Left ventricle myocardium superior (tissue), 1 donor: ENCODE data around the gene RPTOR. TPM values are rescaled to one million over a fixed set of nuclear protein-coding genes. Genes with fewer than 3 reads are reported as not detected.
"Not testable (repeated sequence)": the region's sequence is repeated elsewhere in the genome, so short reads cannot be mapped to it uniquely, and the experiment has no call there.

ENCODE experiments used
- ATAC-seq: fragments of 200-7000 bp; cut with Tn5 transposase; one replicate; pipeline ENCODE4 v1.9.1; 2020; ENCODE audit warnings: mild to moderate bottlenecking, moderate library complexity
- DNase-seq: peaks from one replicate; pipeline ENCODE4 v3.0.0-alpha.2; 2020
- intact Hi-C: fragments of 100-400 bp; cut with micrococcal nuclease; formaldehyde crosslinking; loops from one replicate; pipeline ENCODE4 v1.11.0; 2022
- total RNA-seq: library from RNA; stranded (reverse); fragmentation: NEBNext Ultra II Directional; extraction: Animal tissue kit (Norgen Biotek cat#: 25700); gene quantifications from one replicate; pipeline ENCODE4 v1.2.1, GENCODE V29; 2021
- donor health status: DM: no; HTN: yes; CAD: no; lungs with severe emphysema.

The RPTOR gene
- total RNA-seq, 1 donor from 2014 or later = 20.9 TPM

DNA sequence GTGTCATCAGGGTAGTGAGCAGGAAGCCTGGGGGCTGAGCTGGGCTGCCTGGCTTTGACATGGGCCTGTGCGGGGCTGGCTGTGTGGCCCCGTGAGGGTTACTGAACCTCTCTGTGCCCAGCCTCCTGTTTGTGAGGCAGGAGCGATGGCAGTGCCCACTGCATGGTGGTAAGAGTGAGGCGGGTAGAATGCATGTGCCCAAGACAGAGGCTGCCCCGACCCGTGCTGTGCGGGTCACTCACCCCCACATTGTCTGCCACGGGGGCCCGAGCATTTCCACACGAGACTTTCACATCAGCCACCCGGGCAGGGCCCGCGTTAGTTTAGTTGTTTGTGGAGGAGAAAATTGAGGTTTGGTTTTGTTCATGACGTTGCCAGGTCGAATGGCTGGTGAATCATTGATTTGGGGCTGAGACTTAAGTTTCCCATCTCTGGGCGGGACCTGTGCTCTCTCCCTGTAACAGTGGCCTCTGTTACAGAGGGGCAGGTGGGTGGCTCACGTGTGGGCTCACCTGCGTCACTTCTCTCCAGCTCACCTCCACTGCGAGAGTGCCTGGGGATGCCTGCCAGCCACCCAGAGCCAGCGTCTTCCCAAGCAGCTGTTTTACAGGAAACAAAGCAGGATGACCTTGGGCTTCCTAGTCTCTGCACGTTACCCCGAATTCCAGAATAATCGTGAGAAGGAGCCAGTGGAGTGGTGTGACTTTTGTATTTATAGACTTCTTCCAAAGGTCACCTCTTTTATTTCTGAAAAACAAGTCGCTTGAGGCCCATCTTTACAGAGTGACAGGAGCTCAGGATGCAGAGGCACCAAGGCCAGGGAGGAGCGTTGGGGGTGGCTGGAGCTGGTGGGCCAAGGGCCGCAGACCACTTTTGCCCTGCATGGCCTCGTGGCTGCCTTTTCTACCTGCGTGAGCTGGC, 150.6 kb downstream of the RPTOR start:
- no peak for ATAC-seq
- intact Hi-C loops = no loop called here

DNA sequence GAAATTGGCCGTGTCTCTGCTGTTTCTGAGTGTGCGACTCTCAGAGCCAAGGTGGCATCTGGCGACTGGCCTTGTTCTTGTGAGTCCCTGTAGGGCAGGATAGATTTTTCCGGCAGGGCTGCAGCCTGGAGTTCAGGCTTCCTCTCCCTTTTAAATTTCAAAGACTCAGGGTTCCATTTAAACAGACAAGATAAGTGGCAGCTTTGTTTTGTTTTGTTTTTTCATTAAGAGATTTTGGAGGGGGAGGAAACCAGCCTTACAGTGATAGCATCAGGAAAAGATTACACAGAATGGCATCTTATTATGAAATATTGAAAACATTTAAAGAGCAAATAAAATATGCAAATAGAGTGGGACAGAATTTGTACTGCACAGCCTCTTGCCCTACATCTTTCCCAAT, 151.3 kb downstream of the RPTOR start:
- intact Hi-C loops = no loop called here
- DNase-seq (no peak), ATAC-seq (no peak)

More for the DNA sequence above, 150.6 kb downstream of the RPTOR start:
- no peak for DNase-seq

DNA sequence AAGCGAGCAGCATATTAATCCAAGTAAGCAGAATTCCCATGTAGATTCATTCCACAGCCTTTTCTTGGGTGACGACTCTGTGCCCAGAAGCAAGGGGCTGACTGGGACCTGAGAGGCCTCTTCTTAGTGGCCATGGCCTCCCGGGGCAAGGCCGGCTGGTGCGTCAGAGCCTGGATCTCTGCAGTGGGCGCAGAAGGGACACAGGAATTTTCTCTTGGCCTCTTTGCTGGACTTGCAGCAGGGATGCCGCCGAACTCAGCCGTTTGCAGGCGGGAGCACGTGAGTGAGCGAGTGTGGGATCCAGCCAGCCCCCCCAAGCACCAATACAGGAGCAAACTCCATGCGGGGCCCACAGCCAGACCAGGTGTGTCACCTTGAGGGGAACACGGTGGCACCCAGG, 151.8 kb downstream of the RPTOR start:
- DNase-seq (no peak), ATAC-seq (no peak)
- intact Hi-C loops = no loop called here

DNA sequence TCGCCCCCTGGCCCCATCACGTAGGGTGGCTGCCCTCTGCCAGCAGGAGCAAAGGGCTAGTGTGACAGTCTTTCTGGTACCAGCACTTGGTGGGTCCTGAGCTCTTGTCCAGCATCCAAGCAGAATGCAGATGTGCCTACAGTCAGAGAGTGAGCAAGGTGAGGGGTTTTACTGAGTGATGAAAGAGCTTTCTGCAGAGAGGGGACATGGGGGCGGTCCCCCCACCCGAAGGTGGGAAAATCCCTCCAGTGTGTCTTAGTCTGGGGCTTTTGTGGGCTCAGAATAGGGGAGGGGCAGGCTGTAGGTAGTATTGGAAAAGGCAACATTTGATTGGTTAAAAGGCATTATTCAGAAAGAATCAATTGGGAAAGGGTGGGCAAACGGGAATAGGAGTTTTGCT, 152.3 kb downstream of the RPTOR start:
- ATAC-seq (no peak), DNase-seq (no peak)
- intact Hi-C loops = no loop called here

DNA sequence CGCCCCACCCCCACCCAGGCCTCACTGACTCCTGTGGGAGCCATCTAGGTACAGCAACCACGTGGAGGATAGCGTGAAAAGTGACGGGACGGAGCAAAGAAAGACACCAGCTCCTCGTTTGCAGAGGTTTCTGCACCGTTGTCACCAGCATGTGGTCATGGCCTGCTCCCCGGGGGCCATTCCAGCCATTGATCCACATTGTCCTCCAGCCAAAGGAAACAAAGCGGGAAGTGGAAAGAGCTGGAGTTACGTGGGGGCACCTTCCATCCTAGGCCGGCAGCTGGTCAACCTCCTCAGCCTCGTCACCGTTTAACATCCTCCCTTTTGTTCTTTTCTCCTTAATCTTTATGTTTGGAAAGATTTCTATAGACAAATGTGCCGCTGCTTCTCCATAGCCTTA, 153.7 kb downstream of the RPTOR start:
- no peak for DNase-seq
- no peak for ATAC-seq
- intact Hi-C loops = no loop called here

DNA sequence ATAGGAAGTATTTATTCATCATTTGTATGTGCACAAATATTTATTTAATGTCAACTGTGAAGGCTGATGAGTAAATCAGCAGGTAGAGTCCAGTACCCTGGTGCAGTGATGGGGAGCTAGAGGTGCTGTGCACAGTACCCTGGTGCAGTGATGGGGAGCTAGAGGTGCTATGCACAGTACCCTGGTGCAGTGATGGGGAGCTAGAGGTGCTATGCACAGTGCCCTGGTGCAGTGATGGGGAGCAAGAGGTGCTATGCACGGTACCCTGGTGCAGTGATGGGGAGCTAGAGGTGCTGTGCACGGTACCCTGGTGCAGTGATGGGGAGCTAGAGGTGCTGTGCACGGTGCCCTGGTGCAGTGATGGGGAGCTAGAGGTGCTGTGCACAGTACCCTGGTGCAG, 154.6 kb downstream of the RPTOR start:
- DNase-seq, intact Hi-C loops: not testable (repeated sequence)

DNA sequence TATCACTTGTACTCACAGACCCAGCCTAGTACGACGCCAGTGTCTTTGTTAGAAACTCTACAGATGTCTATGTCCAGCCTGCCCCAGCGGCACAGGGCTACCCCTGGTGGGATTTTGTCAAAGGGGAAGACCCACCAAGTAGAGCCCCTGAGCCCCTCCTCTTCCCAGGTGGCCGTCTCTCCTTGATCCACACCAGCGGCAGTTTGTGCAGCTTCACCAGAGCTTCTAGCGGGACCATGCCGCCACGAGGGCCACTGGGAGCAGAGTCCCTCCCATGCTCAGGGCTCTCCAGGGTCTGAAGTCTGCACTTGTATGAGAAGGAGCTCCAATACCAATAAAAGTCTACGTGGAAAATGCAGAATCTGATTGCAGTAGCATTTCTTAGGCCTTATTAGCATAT, 157.1 kb downstream of the RPTOR start:
- intact Hi-C loops = no loop called here
- no peak for ATAC-seq
- DNase-seq = no peak

More for the DNA sequence above, 154.6 kb downstream of the RPTOR start:
- ATAC-seq = not testable (repeated sequence)

DNA sequence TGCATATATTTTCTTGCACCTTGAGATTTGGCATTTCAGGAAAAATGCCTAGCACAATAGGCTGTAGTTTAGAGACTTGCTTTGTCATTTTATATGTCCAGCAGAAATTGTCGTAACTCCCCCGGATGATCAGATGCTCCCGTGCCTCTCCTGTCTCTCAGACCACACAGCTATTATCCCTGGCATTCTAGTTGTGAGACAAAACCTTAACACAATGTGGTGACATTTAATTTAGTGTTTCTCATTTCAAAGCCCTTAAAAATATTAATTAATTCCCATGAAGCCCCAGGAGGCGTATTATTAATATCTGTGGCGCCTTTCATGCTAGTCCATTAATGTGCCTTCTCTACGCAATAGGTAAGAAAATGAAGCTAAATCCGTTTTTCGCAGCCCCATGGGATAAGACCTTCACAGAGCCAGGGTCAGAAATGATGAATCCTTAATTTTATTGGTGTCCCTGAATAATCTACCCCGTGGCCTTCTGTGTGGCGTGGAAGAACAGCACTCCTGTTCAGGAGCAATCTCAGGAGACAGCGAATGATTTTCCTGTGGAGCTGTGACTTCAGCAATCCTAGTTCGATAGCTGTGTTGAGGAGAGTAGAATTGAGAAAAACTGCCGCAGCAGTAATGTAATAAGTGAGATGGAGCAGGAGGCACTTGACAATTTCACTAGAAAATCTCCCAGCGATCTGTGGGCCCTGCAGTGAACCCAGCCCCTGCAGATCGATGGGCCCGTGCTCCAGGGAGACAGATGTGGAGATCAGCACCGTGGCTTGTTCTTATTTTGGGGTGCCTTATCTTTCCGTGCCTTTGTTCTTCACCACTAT, 157.9 kb downstream of the RPTOR start:
- no peak for DNase-seq
- intact Hi-C loops = no loop called here
- no peak for ATAC-seq

DNA sequence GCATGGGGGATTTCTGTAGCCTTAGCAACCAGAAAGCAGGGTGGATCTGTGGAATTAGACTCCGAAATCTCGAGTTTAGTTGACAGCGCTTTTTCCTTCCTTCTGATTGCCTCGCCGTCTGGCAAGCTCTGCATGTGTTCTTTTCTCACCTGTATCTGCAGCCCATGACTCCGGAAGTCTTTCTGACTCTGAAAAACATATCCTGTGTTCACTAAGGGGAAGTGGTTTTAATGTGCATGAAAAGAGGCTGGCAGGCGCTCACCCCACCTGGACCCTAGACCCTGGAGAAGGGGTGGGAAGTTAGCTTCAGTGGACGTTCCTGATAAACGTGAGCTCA, 158.5 kb downstream of the RPTOR start:
- intact Hi-C loops = no loop called here
- ATAC-seq (no peak), DNase-seq (no peak)

DNA sequence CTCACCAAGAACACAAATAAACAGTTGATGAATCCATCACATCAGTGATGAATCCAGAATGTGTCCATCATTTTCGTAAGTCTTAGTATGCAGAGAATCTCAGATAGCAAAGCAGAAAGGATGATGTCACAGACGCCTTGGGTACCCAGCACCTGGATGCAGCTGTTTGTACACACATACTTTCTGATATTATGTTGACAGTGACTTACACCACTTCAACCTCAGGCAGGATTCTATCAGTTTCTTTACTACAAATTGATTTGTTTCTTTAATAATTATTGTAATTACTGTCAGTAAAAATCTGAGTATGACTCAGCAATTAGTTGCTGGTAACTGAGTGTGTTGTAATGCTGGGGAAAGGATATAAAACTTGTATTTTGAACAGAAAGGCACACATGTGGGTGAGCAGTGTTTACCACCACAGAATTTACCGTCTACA, 159.8 kb downstream of the RPTOR start:
- DNase-seq = no peak
- ATAC-seq = no peak
- intact Hi-C loops = no loop called here

DNA sequence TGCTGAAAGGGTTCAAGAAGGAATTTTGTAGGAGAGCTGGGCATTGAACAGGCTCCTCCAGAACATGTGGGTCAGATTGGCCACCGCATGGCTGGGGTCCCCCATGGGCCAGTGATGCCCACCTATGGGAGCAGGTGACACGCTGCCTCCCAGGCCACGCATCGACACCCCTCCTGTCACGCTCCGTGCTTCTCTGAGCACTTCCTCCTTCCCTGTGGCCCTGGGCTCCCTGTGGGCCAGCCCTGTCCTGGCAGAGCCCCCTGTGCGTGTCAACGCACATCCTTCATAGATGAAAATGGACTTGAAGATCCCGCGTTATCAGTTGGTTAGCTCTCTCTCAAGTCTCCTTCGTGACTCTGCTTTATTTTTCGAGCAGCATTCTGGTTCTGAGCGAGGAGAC, 160.3 kb downstream of the RPTOR start:
- ATAC-seq (no peak), DNase-seq (no peak)

DNA sequence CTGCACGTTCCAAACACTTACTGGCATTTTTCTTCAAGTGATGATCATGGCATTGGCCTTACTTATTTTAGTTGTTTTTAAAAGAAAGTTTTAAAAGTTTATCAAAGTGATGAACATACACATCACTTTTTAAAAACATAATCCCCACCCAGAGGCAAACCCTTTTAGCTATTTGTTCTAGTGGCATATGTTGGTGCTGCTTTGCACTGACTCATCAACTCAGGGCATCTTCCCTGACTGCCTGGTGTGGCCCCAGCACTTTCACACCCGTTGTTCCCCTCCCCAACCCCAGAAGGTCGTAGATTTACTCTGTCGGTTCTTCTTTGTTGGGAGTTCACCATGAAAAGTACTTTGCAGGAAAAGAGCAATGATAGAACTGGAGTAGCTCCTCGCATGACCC, 161.3 kb downstream of the RPTOR start:
- intact Hi-C loops = no loop called here
- no peak for DNase-seq
- no peak for ATAC-seq

More for the DNA sequence above, 160.3 kb downstream of the RPTOR start:
- intact Hi-C loops = no loop called here

DNA sequence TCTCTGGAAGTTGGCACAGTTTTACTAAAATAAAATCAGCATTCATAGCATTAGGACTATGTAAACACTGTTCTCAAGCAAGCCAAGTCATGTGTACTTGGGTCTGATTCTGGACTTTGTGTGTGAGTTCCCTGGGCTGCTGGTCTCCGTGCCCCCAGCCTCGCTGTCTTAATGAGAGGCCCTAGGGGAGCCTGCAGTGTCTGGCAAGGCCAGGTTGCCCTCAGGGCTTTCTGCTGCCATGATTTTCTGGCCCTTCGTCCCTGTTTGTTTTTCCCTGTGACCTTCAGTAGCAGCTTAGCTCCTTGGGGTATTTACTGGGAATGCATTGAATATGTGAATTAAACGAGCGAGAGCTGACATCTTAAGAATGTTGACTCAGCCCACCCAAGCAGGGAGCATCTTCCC, 161.8 kb downstream of the RPTOR start:
- ATAC-seq = no peak
- DNase-seq = no peak
- intact Hi-C loops = no loop called here

DNA sequence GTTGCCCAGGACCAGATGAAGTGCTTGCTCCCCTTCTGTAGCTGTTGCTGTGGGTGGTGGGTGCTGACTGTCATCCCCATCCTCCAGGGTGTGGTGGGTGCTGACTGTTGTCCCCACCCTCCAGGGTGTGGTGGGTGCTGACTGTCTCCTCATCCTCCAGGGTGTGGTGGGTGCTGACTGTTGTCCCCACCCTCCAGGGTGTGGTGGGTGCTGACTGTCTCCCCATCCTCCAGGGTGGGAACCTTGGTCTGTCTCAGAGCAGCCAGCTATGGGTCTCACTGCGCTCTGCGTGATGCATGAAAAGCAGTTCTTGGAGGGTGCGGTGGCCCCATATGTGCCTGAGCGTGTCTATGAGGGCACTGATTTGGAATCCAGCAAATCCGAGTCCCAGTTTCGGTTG, 163.8 kb downstream of the RPTOR start:
- intact Hi-C loops = no loop called here
- DNase-seq (no peak), ATAC-seq (no peak)

DNA sequence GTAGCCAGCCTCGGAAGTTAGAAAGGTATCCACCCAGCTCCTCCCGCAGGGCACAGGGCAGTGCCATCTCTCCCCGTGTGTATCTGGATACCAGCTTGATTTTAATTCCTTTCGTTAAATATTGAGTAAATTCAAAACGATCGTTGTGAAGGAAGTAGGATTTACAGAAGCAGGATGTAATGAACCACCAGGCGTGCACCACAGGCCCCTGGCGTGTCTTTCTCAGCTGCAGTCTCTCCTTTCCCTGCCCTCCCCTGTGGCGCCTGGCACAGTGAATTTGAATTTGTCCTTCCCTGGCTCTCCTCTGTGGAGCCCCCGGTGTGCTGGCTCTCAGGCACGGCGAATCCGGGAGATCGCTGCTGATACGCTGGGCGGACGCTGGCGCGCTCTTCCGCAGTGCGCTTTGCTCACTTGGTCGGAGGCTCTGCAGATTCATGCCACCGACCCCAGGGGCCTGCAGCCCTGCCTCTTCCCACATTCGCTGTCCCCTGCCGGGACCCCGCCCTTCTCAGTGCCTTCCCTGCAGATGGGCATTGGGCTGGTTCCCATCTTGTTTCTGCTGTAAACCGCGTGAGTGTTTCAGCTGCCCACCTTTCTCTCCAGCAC, 164.6 kb downstream of the RPTOR start:
- intact Hi-C loops = no loop called here
- no peak for DNase-seq
- ATAC-seq = no peak

DNA sequence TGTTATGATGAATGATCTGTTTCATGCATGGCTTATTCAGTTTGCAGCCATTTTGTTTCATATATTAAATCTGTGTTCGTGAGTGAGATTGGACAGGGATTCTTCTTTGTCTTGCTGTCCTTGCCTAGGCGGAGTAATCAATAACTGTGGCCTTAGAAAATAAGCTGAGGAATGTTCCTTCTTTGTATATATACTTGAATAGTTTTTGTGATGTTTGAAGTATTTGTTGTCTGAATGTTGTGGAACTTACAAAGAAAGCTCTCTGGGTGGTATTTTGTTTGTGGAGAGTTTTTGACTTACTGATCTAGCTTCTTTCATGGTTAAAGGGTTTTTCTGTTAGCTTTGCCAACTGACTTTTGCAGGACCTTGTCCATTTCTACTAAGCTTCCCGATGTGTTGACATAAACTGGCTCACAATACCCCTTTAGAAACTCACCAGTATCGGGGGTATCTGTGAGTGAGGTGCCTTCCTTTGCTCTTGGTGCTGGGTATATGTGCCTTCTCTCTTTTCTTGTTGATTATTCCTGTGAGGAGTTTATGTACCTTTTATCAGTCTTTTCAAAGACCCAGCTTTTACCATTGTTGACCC, 166.2 kb downstream of the RPTOR start:
- intact Hi-C loops = no loop called here
- no peak for DNase-seq
- no peak for ATAC-seq

DNA sequence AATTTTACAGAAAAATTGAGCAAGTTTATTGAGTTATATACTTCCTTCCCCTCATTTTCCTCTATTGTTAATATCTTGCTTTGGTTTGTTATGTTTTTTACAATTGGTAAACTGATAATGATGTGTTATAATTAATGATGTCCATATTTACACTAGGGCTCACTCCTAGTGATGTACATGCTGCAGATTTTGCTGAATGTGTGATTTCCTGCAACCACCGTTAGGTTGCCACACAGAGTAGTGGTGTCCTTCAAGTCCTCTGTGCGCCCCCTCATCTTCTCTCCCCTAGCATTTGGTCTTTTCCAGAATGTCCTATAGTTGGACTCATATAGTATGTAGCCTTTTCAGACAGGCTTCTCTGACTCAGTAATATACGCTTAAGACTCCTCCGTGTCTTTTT, 167.5 kb downstream of the RPTOR start:
- intact Hi-C loops = no loop called here
- no peak for DNase-seq
- no peak for ATAC-seq

DNA sequence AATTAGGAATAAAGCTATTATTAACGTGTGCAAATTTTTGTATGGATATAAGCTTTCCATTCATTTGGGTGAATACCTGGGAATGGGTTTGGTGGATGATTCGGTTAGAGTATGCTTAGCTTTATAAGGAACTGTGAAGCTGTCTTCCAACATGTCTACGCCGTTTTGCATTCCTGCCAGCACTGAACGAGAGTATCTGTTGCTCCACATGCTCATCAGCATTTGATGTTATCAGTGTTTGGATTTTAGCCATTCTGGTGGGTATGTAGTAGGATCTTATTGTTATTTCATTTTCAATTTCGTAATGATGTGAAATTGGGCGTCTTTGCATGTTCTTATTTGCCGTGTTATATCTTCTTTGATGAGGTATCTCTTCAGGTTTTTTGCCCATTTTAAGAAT, 168.0 kb downstream of the RPTOR start:
- ATAC-seq (no peak), DNase-seq (no peak)
- intact Hi-C loops = no loop called here

DNA sequence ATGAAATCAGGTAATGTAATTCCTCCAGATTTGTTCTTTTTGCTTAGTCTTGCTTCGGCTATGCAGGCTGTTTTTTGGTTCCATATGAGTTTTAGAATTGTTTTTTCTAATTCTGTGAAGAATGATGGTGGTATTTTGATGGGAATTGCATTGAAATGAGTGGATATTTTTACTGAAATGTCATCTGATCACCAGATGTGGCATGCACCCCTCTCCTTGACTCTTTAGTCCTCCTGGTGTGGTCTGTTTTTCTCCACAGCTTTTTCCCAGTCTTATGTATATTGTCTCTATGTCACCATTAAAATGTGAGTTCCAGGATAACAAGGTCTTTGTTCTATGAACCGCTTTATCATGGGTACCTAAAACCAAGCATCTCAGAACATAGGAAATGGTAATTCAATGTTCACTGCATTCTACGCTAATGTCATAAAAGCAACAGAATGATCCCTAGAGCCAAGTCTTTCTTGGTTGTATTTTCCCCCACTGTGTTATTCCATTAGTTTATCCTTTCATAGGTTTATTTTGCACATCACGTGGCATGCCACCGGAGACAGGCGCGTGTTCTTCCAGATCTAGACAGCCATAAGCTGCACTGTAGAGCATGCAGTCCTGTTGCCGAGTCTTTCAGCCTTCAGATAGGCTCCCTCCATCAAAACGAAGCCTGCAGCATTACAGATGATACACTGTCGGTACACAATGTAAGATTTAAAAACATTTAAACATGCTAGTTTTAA, 172.5 kb downstream of the RPTOR start:
- DNase-seq (no peak), ATAC-seq (no peak)
- intact Hi-C loops = no loop called here
